Stimulated activated CD4-positive, alpha-beta T cell treated with anti-CD3 and anti-CD28 coated beads, Interleukin-12 subunit alpha, Interleukin-12 subunit beta, amount 100 ng/mL, for 24 hours (primary cell): ENCODE measurements around the gene RPA4.
"Not testable (repeated sequence)": the region's sequence is repeated elsewhere in the genome, so short reads cannot be mapped to it uniquely, and the experiment has no call there.

Source experiments
- DNase-seq, 2 experiments: peaks; one replicate each; pipeline ENCODE4 v3.0.0-alpha.2; 2020; ENCODE audit warnings: low read depth in 2 of 2

Gene RPA4

DNA sequence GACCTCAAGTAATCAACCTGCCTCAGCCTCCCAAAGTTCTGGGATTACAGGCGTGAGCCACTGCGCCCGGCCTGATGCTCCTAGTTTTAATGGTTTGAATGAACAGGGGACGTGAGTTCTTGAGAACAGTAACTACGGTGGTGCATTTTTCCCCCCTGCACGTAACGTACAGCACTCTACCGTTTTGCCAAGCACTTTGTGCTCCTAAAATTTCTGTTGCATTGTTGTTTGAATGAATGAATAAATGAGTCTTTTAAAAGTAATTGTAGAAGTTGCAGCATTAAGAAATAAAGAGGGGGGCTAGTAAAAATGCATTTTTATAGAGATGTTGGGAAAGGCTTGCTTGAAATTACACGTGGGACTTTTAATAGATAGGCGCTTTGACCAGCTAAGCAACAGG lies at the start of gene RPA4:
Gene RPA4, plus strand, starts transcription at position 301 of the 400 bp plus-strand sequence. CDS start 403 bp downstream, outside the sequence.
- DNase-seq: no peak

DNA sequence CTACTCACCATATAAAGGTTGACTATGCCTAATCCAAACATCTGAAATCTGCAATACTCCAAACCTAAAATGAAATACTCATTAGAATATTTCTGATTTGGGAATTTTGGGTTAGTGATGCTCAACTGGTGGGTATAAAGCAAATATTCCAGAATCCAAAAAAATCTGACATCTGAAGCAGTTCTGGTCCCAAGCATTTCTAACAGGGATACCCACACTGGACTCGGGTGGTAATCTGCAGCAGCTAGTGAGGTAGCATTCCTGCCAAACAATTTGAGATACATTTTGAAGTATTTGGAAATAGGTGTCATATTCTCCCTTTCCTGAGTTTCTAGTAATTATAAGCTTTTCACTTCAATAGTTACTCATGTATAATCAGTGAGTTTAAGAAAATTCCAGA lies 49.6 kb upstream of the RPA4 start:
- no peak for DNase-seq

DNA sequence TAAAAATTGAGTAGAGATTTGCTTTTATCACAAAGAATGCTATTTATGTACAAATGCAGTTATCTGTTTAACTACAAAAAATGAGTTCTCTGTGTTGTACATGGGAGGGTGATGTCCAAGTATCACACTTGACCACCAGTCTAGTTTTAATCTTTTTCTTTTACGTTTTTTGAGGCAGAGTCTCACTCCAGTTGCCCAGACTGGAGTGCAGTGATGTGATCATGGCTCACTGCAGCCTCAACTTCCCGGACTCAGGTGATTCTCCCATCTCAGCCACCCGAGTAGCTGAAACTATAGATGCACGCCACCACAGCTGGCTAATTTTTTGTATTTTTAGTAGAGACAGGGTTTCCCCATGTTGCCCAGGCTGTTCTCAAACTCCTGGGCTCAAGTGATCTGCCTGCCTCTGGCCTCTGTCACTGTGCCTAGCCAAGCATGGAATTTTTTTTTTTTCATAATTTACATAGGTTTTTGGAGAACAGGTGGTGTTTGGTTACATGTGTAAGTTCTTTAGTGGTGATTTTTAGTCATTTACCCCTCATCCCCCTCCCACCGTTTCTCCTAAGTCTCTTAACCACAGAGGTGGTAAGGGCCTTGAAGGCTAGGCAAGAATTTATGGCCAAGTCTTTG lies 47.9 kb upstream of the RPA4 start:
- DNase-seq: no peak

DNA sequence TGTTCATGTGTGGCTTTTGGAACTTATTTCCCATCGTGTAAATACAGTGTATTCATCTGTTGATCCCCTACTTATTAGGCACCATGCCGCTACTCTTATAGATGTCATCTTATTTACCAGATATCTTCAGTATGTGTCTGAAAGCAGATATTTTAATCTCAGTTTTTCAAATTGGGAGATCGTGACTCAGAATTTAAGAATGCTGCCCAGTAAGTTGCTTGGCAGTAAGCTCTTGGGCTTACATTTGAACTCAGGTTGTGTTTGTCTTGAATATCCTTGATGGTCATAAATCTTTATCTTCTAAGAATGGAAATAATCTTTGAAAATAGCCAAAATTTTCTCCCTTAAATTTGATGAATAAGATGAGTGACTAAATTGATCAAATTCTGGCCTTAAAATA lies 45.9 kb upstream of the RPA4 start:
- DNase-seq: no peak

GRCh38 chrX:96838537-96838936 lies 45.2 kb upstream of the RPA4 start:
- DNase-seq: no peak

- no peak for DNase-seq
Measured at GRCh38 chrX:96841325-96841724, 42.4 kb upstream of the RPA4 start.

GRCh38 chrX:96841866-96842265 lies 41.8 kb upstream of the RPA4 start:
- not testable (repeated sequence) for DNase-seq

GRCh38 chrX:96843566-96843965 lies 40.1 kb upstream of the RPA4 start:
- DNase-seq: no peak

DNA sequence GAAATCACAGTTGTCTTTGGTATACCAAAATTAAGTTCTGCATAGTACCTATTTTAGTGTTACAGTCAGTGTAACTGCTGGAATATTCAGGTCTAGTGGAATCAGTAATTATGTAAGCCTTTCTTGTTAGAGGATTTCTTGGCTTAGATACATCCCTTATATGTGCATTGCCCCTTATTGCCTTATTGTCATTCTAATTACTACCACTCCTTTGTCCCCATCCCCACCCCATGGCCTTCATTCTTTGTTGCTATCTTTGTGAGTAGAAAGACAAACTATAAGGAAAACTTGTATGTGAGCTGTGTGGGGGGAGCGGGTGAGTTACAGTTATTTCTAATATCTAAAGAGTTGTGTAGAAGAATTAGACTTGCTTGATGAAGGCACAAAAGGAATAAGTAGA lies 36.9 kb upstream of the RPA4 start:
- no peak for DNase-seq

DNA sequence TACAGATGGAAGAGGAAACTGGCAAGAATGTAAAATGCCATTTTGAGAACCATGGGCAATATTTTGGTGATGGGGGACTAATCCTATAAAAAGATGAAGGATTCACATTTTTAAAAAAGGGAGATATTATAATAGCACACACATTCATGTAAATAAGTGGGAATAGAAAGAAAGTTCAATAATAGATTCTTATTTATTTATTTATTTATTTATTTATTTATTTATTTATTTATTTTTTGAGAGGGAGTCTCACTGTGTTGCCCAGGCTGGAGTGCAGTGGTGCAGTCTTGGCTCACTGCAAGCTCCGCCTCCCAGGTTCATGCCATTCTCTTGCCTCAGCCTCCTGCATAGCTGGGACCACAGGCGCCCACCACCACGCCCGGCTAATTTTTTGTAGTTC lies 24.3 kb upstream of the RPA4 start:
- DNase-seq: not testable (repeated sequence)

GRCh38 chrX:96861218-96861617 lies 22.5 kb upstream of the RPA4 start:
- DNase-seq: no peak

DNA sequence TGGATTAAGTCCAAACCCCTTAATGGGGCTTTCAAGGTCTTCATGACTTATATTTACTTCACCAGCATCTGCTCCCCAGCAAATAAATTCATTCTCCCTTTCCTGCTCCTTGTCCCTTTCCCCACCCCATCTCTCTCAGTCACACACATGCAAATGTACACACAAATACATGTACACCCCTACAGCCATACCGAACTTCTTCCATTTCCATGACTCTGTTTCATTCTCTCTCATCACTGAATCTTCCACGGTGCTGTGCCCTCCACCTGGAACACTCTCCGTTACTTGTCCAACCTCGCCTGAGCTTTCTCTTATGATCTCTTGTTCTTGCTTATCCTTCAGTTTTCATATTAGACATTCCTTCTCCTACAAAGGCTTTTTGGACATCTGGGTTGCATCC lies 22.0 kb upstream of the RPA4 start:
- no peak for DNase-seq

DNA sequence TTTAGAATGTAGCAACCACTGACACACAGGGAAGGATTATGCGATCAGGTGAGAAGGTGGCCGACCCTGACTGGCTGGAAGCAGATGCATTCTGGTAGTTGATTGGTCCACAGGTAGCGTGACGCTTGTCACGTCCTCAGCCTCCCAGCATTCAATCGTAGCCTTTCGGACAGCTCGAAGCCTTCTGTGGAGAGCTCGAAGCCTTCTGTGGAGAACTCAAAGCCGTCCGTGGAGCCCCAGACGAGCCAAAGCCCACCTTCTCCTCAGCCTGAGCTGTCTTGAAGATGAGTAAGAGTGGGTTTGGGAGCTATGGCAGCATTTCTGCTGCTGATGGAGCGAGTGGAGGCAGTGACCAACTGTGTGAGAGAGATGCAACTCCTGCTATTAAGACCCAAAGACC lies 319 bp downstream of the RPA4 start:
- DNase-seq: no peak

GRCh38 chrX:96889726-96890125 lies 6.0 kb downstream of the RPA4 start:
- no peak for DNase-seq

- DNase-seq: no peak
Measured at GRCh38 chrX:96906741-96907140, 23.0 kb downstream of the RPA4 start.

- DNase-seq: no peak
Measured at GRCh38 chrX:96907516-96908272, 24.0 kb downstream of the RPA4 start.

GRCh38 chrX:96909291-96909690 lies 25.6 kb downstream of the RPA4 start:
- no peak for DNase-seq

GRCh38 chrX:96918864-96919263 lies 35.2 kb downstream of the RPA4 start:
- no peak for DNase-seq

DNA sequence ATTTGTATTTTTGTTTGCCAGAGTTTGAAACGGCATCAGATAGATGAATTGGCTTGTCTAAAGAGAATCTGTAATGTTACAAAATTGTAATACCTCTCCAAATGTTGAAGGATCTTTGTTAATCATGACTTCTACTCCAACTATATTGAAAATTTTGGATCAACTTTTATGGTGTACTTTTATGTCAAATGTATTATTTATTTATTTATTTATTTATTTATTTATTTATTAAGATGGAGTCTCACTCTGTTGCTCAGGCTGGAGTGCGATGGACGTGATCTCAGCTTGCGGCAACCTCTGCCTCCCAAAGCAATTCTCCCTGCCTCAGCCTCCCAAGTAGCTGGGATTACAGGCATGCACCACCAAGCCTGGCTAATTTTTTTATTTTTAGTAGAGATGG lies 36.0 kb downstream of the RPA4 start:
- DNase-seq: no peak

DNA sequence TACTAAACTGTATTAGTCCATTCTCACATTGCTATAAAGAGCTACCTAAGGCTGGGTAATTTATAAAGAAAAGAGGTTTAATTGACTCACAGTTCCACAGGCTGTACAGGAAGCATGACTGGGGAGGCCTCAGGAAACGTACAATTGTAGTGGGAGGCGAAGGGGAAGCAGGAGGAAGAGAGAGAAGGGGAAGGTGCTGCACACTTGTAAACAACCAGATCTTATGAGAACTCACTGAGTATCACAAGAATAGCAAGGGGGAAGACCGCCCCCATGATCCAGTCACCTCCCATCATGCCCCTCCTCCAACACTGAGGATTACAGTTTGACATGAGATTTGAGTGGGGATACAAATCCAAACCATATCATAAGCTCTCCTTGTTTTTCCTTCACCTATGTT lies 40.9 kb downstream of the RPA4 start:
- DNase-seq: no peak

- DNase-seq: no peak
Measured at GRCh38 chrX:96929036-96929435, 45.3 kb downstream of the RPA4 start.
